ENCODE results near the gene RALGPS1. TPM values are rescaled to one million over a fixed set of nuclear protein-coding genes. Genes with fewer than 3 reads are reported as not detected.

RALGPS1 gene
- total and polyA plus RNA-seq, 7 donors: 6.6 to 18.6 (median 11.4) TPM

DNA sequence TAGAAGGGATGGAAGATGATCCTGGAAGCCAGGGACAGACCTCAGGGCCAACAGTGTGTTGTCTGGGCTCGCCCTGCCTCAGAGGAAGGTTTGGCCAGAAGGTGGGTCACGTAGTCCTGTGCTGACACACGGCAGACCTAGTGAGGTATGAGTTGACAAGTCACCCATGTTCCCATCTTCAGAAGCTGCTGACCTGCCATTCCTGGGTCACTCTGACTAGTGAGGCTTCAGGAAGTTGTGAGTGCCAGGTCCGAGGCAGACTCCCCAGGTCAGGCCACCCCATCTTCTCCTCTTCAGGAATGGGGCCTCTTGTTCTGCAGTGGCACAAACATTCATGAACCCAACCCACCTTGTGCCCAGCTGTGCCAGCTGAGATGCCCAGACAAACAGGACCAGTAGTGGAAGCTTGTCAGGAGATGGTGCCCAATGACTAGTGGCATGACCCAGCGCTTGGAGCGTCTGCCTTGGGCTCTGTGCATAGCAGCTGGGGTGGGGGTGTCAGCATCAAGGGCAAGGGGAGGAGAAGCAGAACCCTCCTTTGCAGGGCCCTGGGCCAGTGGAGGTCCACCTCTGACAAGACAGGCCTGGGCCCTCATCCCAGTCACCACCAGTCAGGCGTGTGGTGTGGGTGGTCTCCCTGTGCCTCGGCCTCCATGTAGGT, 224.6 kb downstream of the RALGPS1 start:
- Histone ChIP-seq H3K27ac (no peak overlapping the region), H3K4me3 (no peak overlapping the region), H3K36me3 (no peaks in the 10 kb centered on the region), H3K27me3 (no peaks in the 10 kb centered on the region), H3K4me1 (peaks cover 0 to 38% (median 31%) of the 10 kb centered on the region in 4 donors), H3K9me3 (no peaks in the 10 kb centered on the region)
- TF ChIP-seq POLR2A (IDR thresholded peaks at IDR 0.05): no peak
- no peak for TF ChIP-seq EP300 (IDR thresholded peaks at IDR 0.05)
- no peak for TF ChIP-seq POLR2AphosphoS5 (IDR thresholded peaks at IDR 0.05)
- TF ChIP-seq CTCF (IDR thresholded peaks at IDR 0.05): no peak
- no peak for DNase-seq
- intact Hi-C loops (cut with DNase I): no loop called here
- WGBS, 2 donors: 96 to 97% methylated on average over 8 of the region's 8 CpGs

- TF ChIP-seq CTCF (IDR thresholded peaks at IDR 0.05) (no peak), POLR2A (IDR thresholded peaks at IDR 0.05) (no peak), POLR2AphosphoS5 (IDR thresholded peaks at IDR 0.05) (no peak), EP300 (IDR thresholded peaks at IDR 0.05) (no peak)
- Histone ChIP-seq H3K9me3 (no peaks in the 10 kb centered on the region), H3K4me1 (peaks cover 0 to 35% (median 29%) of the 10 kb centered on the region in 4 donors), H3K36me3 (no peaks in the 10 kb centered on the region), H3K4me3 (no peak overlapping the region), H3K27me3 (no peaks in the 10 kb centered on the region), H3K27ac (no peak overlapping the region)
- DNase-seq: no peak
- intact Hi-C loops (cut with DNase I): no loop called here
- 96 to 97% methylated on average over 6 of the region's 6 CpGs for whole genome bisulfite sequencing, 2 donors
Observed at GRCh38 chr9:127139775-127140174, 225.2 kb downstream of the RALGPS1 start.

GRCh38 chr9:127140181-127140580, 225.6 kb downstream of the RALGPS1 start:
- DNase-seq: no peak
- TF ChIP-seq CTCF (IDR thresholded peaks at IDR 0.05): no peak
- TF ChIP-seq POLR2AphosphoS5 (IDR thresholded peaks at IDR 0.05): no peak
- TF ChIP-seq EP300 (IDR thresholded peaks at IDR 0.05): no peak
- TF ChIP-seq POLR2A (IDR thresholded peaks at IDR 0.05): no peak
- Histone ChIP-seq H3K9me3 (no peaks in the 10 kb centered on the region), H3K4me3 (no peak overlapping the region), H3K27me3 (no peaks in the 10 kb centered on the region), H3K36me3 (no peaks in the 10 kb centered on the region), H3K27ac (no peak overlapping the region), H3K4me1 (peaks cover 0 to 35% (median 26%) of the 10 kb centered on the region in 4 donors)
- intact Hi-C loops (cut with DNase I): no loop called here
- WGBS, 2 donors: 93 to 98% methylated on average over 6 of the region's 6 CpGs

GRCh38 chr9:127140842-127141675, 226.5 kb downstream of the RALGPS1 start:
- intact Hi-C loops (cut with DNase I): no loop called here
- no peak for TF ChIP-seq POLR2AphosphoS5 (IDR thresholded peaks at IDR 0.05)
- TF ChIP-seq POLR2A (IDR thresholded peaks at IDR 0.05): no peak
- no peak for TF ChIP-seq CTCF (IDR thresholded peaks at IDR 0.05)
- no peak for TF ChIP-seq EP300 (IDR thresholded peaks at IDR 0.05)
- no peaks in the 10 kb centered on the region for H3K36me3 ChIP-seq

More at GRCh38 chr9:127140842-127141675, 226.5 kb downstream of the RALGPS1 start:
- Histone ChIP-seq H3K27me3 (no peaks in the 10 kb centered on the region), H3K27ac (no peak overlapping the region), H3K4me3 (no peak overlapping the region), H3K9me3 (no peaks in the 10 kb centered on the region), H3K4me1 (peaks cover 0 to 33% (median 20%) of the 10 kb centered on the region in 4 donors)
- no peak for DNase-seq
- WGBS, 2 donors: 88 to 91% methylated on average over 9 of the region's 9 CpGs

Data from sigmoid colon (tissue), 7 donors.